Measurements from ENCODE around the gene INVS.
A peak's percentile ranks its signal among the peaks of the same experiment; 100 is the strongest.

INVS gene

DNA sequence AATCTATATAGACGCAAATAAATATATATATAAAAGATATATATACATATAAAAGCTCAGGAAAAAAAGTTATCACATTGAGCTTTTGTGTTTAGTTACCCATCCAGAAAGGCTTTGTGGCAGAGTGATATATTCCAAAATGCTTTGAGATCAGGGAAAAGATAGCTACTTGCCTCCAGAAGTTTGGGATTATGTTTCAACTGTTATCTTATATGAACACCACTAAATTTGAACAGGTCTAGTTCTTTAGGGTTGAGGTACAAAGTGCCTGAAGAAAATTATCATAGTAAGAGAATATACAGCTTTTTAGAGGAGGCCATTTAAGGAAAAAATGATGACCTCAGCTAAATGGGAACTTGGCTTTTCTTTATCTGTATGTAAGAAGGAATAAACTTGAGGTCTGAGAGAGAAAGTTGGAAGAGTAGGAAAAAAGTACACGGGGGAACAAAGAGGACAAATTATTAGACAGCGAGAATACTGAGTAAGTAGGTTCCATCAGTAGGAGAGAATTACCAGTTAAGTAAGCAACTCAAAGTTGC is 2.6 kb upstream of the INVS start:
- Histone ChIP-seq H3K27ac (no peak overlapping the region), H3K4me3 (no peak overlapping the region)
- TF ChIP-seq, protein P1, sequence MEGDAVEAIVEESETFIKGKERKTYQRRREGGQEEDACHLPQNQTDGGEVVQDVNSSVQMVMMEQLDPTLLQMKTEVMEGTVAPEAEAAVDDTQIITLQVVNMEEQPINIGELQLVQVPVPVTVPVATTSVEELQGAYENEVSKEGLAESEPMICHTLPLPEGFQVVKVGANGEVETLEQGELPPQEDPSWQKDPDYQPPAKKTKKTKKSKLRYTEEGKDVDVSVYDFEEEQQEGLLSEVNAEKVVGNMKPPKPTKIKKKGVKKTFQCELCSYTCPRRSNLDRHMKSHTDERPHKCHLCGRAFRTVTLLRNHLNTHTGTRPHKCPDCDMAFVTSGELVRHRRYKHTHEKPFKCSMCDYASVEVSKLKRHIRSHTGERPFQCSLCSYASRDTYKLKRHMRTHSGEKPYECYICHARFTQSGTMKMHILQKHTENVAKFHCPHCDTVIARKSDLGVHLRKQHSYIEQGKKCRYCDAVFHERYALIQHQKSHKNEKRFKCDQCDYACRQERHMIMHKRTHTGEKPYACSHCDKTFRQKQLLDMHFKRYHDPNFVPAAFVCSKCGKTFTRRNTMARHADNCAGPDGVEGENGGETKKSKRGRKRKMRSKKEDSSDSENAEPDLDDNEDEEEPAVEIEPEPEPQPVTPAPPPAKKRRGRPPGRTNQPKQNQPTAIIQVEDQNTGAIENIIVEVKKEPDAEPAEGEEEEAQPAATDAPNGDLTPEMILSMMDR (IDR thresholded peaks at IDR 0.05) = no peak
- no peak for DNase-seq (ENCODE audit: low spot score)

- H3K4me3 ChIP-seq = peak overlapping the region; percentile 88
- peak; percentile 76 for DNase-seq (ENCODE audit: low spot score)
- TF ChIP-seq, protein P1 (IDR thresholded peaks at IDR 0.05) = no peak
- H3K27ac ChIP-seq = peak overlapping the region; percentile 85 to 90
Observed at GRCh38 chr9:100098046-100098886, 777 bp upstream of the INVS start.

DNA sequence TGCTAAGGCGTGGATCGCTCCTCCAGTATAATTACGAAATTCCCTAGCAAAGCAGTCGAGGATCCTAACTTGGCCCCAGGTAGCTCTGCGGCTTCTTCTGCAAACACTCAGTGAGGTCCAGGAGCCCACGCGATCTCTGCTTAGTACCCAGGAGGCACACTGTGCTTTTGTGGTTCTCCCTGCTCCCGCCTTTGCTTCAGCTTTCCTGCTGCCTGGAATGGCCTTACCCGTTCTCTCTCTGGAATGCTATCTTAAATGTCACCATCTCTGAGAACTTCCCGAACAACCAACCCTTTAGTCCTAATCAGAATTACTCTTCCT is 639 bp downstream of the INVS start:
- peak overlapping the region; percentile 85 to 90 for H3K27ac ChIP-seq
- TF ChIP-seq, protein P1 (IDR thresholded peaks at IDR 0.05) = no peak
- peak; percentile 74 for DNase-seq (ENCODE audit: low spot score)
- H3K4me3 ChIP-seq = peak overlapping the region; percentile 88

DNA sequence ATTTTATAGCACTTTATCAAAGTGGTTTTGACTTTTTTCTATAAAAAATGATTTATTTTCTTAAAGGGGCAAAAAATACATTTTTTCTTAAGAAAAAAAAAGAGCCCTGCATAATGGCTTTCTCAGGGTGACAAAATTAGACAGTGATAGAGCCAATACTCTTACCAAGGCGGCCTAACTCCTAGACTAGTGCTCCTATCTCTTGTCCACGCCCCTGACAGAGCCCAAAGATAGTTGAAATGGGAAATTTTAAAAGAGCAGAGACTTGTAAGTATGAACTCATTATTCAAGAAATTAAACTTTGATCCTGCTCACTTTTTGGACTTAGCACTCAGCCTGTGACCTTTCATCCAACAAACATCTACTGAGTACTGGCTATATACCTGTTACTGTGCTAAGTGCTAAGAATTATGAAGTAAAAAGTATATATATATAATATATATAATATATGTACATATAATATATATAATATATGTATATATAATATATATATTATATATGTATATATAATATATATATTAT is 1.2 kb downstream of the INVS start:
- H3K27ac ChIP-seq = peak overlapping the region; percentile 85 to 90
- DNase-seq (ENCODE audit: low spot score) = no peak
- TF ChIP-seq, protein P1 (IDR thresholded peaks at IDR 0.05) = no peak

GRCh38 chr9:100101608-100102007 is 2.6 kb downstream of the INVS start:
- no peak for DNase-seq (ENCODE audit: low spot score)
- Histone ChIP-seq H3K4me3 (no peak overlapping the region), H3K27ac (no peak overlapping the region)
- TF ChIP-seq, protein P1 (IDR thresholded peaks at IDR 0.05) = no peak

More for the DNA sequence above, 1.2 kb downstream of the INVS start:
- peak overlapping the region; percentile 88 for H3K4me3 ChIP-seq

DNA sequence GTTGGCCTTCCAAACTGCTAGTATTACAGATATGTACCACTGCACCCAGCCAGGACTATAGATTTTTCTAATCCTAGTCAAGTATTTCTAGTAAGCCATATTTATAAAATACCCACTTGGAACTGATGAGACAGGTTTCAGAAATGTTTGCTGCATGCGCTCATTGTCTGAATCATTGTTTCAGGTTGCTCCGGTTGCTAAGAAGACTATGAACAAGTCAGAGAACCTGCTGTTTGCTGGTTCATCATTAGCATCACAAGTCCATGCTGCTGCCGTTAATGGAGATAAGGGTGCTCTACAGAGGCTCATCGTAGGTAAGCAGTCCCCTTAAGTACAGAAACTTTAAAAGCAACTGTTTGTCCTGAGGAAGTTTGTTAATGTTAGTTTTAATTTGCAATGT is 5.3 kb downstream of the INVS start:
- no peak for DNase-seq (ENCODE audit: low spot score)
- TF ChIP-seq, protein P1 (IDR thresholded peaks at IDR 0.05) = no peak
- no peak overlapping the region for H3K27ac ChIP-seq
- no peak overlapping the region for H3K4me3 ChIP-seq

GRCh38 chr9:100105861-100106260 is 6.8 kb downstream of the INVS start:
- TF ChIP-seq, protein P1 (IDR thresholded peaks at IDR 0.05) = no peak
- H3K27ac ChIP-seq = no peak overlapping the region
- no peak overlapping the region for H3K4me3 ChIP-seq
- no peak for DNase-seq (ENCODE audit: low spot score)

Measured in coronary artery (tissue), 2 donors.